ENCODE measurements around the gene CDH4.

GRCh38 chr20:61887596-61888093, 635.6 kb downstream of the CDH4 start:
- TF ChIP-seq MAX (CRISPR knock-in tag; IDR thresholded peaks at IDR 0.05) (no peak), CBFB (CRISPR knock-in tag; IDR thresholded peaks at IDR 0.05; ENCODE audit: low read depth) (no peak), TCF7 (CRISPR knock-in tag; IDR thresholded peaks at IDR 0.05; ENCODE audit: low read depth) (no peak), TEAD4 (CRISPR knock-in tag; IDR thresholded peaks at IDR 0.05) (no peak), USF1 (CRISPR knock-in tag; IDR thresholded peaks at IDR 0.05) (no peak), ETV6 (CRISPR knock-in tag; IDR thresholded peaks at IDR 0.05) (no peak), GABPB1 (CRISPR knock-in tag; IDR thresholded peaks at IDR 0.05) (no peak), ATF3 (CRISPR knock-in tag; conservative IDR thresholded peaks at IDR 0.05) (no peak)
- TF ChIP-seq, protein P1, sequence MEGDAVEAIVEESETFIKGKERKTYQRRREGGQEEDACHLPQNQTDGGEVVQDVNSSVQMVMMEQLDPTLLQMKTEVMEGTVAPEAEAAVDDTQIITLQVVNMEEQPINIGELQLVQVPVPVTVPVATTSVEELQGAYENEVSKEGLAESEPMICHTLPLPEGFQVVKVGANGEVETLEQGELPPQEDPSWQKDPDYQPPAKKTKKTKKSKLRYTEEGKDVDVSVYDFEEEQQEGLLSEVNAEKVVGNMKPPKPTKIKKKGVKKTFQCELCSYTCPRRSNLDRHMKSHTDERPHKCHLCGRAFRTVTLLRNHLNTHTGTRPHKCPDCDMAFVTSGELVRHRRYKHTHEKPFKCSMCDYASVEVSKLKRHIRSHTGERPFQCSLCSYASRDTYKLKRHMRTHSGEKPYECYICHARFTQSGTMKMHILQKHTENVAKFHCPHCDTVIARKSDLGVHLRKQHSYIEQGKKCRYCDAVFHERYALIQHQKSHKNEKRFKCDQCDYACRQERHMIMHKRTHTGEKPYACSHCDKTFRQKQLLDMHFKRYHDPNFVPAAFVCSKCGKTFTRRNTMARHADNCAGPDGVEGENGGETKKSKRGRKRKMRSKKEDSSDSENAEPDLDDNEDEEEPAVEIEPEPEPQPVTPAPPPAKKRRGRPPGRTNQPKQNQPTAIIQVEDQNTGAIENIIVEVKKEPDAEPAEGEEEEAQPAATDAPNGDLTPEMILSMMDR (IDR thresholded peaks at IDR 0.05): 0 out of 2 replicates have a peak, but pooled peaks have one; percentile 14
- TF ChIP-seq, protein P2, sequence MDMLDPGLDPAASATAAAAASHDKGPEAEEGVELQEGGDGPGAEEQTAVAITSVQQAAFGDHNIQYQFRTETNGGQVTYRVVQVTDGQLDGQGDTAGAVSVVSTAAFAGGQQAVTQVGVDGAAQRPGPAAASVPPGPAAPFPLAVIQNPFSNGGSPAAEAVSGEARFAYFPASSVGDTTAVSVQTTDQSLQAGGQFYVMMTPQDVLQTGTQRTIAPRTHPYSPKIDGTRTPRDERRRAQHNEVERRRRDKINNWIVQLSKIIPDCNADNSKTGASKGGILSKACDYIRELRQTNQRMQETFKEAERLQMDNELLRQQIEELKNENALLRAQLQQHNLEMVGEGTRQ (CRISPR knock-in tag; IDR thresholded peaks at IDR 0.05): no peak
- TF ChIP-seq, protein P3, sequence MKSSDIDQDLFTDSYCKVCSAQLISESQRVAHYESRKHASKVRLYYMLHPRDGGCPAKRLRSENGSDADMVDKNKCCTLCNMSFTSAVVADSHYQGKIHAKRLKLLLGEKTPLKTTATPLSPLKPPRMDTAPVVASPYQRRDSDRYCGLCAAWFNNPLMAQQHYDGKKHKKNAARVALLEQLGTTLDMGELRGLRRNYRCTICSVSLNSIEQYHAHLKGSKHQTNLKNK (CRISPR knock-in tag; IDR thresholded peaks at IDR 0.05): no peak
- TF ChIP-seq, protein P4, sequence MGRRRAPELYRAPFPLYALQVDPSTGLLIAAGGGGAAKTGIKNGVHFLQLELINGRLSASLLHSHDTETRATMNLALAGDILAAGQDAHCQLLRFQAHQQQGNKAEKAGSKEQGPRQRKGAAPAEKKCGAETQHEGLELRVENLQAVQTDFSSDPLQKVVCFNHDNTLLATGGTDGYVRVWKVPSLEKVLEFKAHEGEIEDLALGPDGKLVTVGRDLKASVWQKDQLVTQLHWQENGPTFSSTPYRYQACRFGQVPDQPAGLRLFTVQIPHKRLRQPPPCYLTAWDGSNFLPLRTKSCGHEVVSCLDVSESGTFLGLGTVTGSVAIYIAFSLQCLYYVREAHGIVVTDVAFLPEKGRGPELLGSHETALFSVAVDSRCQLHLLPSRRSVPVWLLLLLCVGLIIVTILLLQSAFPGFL (CRISPR knock-in tag; IDR thresholded peaks at IDR 0.05; ENCODE audit: borderline replicate concordance): no peak
- TF ChIP-seq, protein P5, sequence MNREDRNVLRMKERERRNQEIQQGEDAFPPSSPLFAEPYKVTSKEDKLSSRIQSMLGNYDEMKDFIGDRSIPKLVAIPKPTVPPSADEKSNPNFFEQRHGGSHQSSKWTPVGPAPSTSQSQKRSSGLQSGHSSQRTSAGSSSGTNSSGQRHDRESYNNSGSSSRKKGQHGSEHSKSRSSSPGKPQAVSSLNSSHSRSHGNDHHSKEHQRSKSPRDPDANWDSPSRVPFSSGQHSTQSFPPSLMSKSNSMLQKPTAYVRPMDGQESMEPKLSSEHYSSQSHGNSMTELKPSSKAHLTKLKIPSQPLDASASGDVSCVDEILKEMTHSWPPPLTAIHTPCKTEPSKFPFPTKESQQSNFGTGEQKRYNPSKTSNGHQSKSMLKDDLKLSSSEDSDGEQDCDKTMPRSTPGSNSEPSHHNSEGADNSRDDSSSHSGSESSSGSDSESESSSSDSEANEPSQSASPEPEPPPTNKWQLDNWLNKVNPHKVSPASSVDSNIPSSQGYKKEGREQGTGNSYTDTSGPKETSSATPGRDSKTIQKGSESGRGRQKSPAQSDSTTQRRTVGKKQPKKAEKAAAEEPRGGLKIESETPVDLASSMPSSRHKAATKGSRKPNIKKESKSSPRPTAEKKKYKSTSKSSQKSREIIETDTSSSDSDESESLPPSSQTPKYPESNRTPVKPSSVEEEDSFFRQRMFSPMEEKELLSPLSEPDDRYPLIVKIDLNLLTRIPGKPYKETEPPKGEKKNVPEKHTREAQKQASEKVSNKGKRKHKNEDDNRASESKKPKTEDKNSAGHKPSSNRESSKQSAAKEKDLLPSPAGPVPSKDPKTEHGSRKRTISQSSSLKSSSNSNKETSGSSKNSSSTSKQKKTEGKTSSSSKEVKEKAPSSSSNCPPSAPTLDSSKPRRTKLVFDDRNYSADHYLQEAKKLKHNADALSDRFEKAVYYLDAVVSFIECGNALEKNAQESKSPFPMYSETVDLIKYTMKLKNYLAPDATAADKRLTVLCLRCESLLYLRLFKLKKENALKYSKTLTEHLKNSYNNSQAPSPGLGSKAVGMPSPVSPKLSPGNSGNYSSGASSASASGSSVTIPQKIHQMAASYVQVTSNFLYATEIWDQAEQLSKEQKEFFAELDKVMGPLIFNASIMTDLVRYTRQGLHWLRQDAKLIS (CRISPR knock-in tag; IDR thresholded peaks at IDR 0.05; ENCODE audit: borderline replicate concordance): no peak
